DMS53 treated with DMSO at 0.1 percent for 48 hours (cell line): ENCODE results near the gene TCF7L1.
"Not testable (repeated sequence)": the region's sequence is repeated elsewhere in the genome, so short reads cannot be mapped to it uniquely, and the experiment has no call there.

Source experiments
- DNase-seq: peaks from one replicate; lab custom pipeline; 2025; ENCODE audit not compliant: unreplicated experiment; lab: John Stamatoyannopoulos, UW

TCF7L1 gene

DNA sequence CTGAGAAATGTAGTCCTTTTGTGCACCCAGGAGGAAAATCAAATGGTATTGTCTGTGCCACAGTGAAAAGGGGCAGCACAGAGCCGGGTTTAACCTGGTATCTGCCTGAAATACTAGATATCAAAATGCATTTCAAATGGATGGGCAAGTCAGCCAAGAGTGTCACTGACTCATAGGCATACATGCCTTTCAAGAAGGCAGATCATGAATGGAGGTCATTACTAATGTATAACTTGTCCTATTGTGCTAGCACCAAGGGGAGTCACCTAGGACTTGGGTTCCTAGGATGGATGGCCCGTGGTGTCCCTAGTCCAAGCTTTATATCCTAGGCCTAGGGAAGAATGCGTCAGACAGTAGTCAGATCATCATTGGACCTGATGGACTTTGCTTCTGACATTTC is 49.9 kb downstream of the TCF7L1 start:
- DNase-seq: no peak

GRCh38 chr2:85183479-85183878 is 50.3 kb downstream of the TCF7L1 start:
- DNase-seq: no peak

DNA sequence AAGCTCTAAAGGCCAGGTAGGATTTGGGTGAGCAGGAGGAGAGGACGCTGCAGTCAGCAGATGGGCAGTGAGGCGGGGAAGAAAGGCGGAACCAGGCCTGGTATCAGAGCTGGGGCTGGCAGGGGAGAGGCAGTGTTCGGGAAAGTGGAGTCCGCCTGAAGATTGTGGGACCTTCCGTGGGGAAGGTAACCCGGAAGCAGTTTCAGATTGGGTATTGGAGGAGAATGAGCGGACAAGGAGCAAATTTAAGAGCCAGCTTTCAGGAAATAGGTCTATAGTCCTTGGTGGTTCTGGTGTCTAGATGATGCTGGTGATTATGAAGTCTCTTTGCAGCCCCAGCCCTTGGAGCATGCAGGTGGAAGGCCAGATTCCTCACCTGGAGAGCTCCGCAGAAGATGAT is 51.0 kb downstream of the TCF7L1 start:
- DNase-seq: no peak

DNA sequence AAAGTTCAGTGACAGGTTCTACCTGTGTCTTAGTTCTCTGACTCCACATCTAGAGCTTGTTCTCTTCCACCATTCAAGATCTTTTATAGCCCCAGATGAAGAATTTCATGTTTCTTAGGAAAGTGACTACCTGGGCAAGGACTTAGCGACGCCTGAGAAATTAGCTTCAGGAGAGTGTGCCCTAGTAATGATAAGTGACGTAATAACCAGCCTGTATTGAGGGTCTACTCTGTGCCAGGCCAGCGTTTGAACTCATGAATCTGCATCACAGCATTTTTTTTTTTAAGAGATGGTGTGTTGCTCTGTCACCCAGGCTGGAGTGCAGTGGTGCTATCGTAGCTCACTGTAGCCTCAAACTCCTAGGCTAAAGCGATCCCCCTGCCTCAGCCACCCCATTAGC is 51.8 kb downstream of the TCF7L1 start:
- DNase-seq: no peak

- no peak for DNase-seq
These were observed 52.3 kb downstream of the TCF7L1 start for GRCh38 chr2:85185431-85185940.

GRCh38 chr2:85187069-85187468 is 53.9 kb downstream of the TCF7L1 start:
- no peak for DNase-seq

DNA sequence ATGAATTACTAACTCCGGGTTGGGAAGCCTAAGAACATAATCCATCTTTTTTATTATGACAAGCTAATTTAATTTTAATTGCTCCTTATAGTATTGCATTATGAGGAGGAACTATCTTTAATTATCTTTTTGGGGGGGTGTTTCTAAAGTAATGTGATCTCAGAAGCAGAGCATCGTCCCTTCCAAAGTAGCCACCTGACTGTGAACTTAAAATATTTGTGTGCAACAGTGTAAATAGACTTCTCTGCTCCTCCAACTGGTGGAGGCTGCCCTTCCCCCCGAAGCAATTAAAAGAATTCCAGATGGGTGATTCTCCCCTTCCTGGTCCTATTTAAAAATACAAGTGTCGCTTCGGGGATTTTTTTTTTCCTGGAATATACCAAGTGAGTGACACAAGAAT is 55.7 kb downstream of the TCF7L1 start:
- DNase-seq: no peak

GRCh38 chr2:85189606-85190270 is 56.5 kb downstream of the TCF7L1 start:
- DNase-seq: no peak

DNA sequence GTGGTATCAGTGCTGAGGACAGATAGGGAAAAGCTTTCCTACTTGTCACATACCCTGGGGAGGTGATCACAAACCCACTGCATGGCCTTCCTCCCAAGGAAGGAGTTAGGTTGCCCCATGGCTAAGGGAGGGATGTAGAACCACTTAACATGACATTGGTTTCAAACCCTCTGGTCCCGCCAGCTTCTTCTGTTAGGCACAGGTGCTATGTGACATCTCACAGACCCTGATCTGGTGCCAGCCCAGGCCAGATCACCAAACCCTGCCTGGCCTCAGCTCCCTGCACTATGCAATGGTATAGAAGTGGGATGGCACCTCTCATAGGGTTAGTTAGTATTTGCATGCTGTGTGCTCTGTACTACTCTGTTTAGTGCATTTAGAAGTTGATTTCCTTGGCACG is 58.0 kb downstream of the TCF7L1 start:
- no peak for DNase-seq

DNA sequence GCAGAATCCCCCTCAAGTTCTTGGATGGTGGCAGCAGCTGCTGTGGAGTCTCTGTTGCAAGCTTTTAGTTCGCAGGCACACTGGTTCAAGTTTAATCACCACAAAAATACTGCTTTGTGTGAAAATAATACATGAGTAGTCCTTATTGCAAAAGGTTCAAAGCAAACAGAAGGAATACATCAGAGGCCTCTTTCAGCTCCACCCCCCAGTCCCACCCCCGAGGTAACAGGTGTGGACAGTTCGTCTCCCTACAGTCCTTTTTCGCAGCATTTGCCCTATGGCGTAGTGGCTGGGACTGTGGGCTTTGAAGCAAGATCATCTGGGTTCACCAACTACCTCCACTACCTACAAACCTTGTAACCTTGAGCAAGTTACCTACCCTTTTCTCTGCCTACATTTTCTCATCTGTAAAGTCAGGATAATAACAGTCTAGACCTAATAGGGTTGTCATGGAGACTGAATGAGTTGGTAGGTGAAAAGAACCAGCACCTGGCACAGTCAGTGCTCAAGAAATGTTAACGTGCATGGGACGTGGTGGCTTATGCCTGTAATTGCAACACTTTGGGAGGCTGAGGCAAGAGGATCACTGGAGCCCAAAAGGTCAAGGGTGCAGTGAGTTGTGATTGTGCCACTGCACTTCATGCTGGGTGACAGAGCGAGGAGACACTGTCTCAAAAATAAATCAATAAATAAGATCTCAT is 61.7 kb downstream of the TCF7L1 start:
- DNase-seq: no peak

DNA sequence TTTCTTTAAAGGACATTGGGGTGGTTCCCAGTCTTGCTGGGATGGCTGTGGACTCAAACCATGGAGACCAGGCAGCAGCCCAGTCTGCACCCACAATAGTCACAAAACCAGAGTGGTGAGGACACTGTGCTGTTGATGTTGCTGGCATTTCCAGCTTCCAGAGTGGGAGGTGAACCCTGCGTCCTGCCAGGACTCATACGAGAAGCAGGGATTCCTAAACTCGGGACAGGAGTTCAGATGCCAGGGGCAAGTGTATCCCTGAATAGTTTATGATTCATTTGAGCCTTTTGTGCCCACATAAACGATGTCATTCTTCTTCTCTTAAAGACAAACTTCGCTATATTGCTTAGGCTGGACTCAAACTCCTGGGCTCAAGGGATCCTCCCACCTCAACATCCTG is 62.8 kb downstream of the TCF7L1 start:
- DNase-seq: no peak

DNA sequence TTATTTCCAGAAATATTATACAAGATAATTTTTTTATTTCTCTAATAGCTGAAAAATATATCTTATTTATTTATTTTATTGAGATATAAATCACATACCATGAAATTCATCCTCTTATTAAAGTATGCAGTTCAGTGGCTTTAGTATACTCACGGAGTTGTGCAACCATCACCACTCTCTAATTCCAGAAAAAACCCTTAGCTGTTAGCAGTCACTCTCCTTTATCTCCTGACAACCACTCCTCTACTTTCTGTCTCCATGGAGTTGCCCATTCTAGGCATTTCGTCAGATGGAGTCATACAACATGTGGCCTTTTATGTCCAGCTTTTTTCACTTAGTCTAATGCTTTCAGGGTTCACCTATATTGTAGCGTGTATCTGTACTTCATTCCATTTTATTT is 66.5 kb downstream of the TCF7L1 start:
- DNase-seq: no peak

- DNase-seq: no peak
These were observed 76.7 kb downstream of the TCF7L1 start for GRCh38 chr2:85209887-85210286.

DNA sequence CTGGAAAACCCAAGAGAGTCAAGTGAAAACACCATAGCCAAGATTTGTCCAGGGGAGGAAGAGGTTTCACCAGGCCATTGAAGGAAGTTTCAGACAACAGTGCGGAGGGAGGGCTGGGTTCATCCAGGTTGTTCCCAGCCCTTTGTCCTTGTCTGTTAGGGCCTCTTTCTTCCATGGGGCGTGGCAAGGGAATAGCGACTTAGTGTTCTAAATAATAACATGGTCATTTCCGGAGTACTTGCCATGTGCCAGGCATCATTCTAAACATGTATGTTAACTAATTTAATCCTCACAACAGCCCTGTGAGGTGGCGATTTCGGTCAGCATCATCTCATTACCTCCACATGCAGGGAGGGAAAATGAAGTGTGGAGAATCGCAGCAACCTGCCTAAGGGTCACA is 77.3 kb downstream of the TCF7L1 start:
- no peak for DNase-seq

- not testable (repeated sequence) for DNase-seq
These were observed 78.4 kb downstream of the TCF7L1 start for GRCh38 chr2:85211606-85212005.

DNA sequence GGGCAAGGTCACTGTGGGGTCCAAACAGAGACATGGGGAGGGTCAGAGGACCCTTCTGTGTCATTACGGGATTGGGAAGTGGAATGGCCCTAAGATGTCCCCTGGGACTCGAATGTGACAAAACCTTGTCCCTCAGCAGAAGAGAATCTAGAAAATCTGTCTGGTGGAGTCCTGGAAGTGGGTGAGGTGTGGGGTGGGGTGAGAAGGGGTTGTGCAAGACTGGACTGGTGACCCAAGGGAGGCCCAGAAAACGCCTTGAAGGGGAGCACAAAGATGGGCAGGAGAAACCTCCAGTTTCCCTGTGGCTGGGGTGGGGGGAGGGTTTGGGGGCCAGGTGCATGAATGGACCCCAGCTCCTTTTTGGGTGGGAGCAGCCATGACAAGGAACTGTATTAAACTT is 79.6 kb downstream of the TCF7L1 start:
- no peak for DNase-seq

GRCh38 chr2:85213404-85213803 is 80.2 kb downstream of the TCF7L1 start:
- DNase-seq: no peak

DNA sequence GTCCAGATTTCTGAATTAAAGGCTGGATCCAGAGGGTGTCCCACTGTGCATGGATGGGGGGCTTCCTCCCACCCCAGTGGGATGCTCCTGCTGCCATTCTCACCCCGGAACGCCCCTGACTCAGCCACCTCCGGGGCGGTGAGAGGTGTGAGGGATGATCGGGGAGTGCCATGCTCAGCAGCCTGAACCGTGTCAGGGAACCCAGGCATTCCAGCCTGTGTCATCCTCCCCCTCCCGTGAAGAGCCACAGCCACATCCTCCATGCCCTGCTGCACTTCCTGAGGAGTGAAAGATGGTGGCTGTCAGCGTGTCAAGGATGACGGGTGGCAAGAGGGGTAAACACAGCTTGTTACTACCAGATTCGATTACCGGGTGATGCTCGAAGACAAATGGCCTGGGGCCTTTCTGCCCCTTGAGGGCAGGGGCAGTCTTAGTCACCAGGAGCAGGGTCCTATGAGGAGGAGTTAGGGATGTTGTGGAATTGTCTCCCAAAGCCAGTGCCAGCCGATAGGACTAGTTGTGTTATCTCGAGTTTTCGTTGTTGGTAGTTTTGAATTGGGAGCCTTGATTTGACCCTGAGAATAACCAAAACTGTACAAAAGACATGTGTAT is 80.8 kb downstream of the TCF7L1 start:
- no peak for DNase-seq

GRCh38 chr2:85215081-85215447 is 81.9 kb downstream of the TCF7L1 start:
- DNase-seq: no peak

- DNase-seq: no peak
These were observed 82.5 kb downstream of the TCF7L1 start for GRCh38 chr2:85215448-85216401.

DNA sequence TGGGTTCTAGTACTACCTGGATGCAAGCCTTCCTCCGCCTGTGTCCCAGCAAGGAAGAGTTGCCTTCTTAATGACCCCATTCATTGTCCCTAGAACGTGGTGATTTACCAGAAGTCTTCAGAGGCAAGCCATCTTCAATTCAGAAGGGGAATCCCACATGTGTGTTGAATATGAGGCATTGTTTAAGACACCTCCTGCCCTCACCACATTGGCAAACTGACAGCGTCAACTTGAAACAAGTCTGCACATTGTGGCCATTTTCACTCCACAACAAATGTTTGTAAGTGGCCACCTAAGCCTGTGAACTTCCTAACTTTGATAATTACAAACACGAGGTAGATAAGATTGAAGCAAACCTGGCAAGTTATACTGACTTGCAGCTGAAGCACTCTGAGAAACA is 83.7 kb downstream of the TCF7L1 start:
- DNase-seq: no peak
